Spleen (tissue), 7 donors: Measurements from ENCODE around the gene KLHL35.

Experiments
- CTCF ChIP-seq, 11 experiments: fragments of 200-600 bp in 7 of 11; fragments of 450-650 bp in 4 of 11; sonication (generic) in 4 of 11; IDR thresholded peaks in 8 of 11; conservative IDR thresholded peaks in 3 of 11; 1 replicate in 7 of 11; 2 replicates in 4 of 11; pipeline versions ENCODE4 v1.4.0 to v1.8.0; 2016 to 2021; ENCODE audit warnings: antibody characterized with exemption in 11 of 11, inconsistent platforms in 4 of 11, mild to moderate bottlenecking in 1 of 11
- POLR2A ChIP-seq, 3 donors: fragments of 450-650 bp; IDR thresholded peaks; one replicate each; pipeline ENCODE4 v1.5.1; 2017; ENCODE audit warnings: antibody characterized with exemption in 3 of 3, mild to moderate bottlenecking in 1 of 3
- POLR2AphosphoS5 ChIP-seq, 3 donors: sonication (generic); formaldehyde crosslinking; IDR thresholded peaks; one replicate each; pipeline ENCODE4 v1.5.1; 2017; ENCODE audit warnings: antibody characterized with exemption in 3 of 3
- donor health status: DM: no; HTN: no; CAD: no; lungs with moderate emphysema.
- donor health status: DM: no; HTN: no; CAD: no.
- donor health status: DM: no; HTN: no; CAD: no.

- no peak for TF ChIP-seq CTCF (IDR thresholded peaks at IDR 0.05 in 8 of 11, conservative IDR thresholded peaks at IDR 0.05 in 3 of 11)
- TF ChIP-seq POLR2A (IDR thresholded peaks at IDR 0.05), result no peak
- peak in 2 of 3 donors; percentile 3 to 49 for TF ChIP-seq POLR2AphosphoS5 (IDR thresholded peaks at IDR 0.05)
These were observed at the start of gene KLHL35 for GRCh38 chr11:75432911-75433321.
